OCI-LY1 (cell line): ENCODE results near the gene COL20A1.
"Not testable (repeated sequence)": the region's sequence is repeated elsewhere in the genome, so short reads cannot be mapped to it uniquely, and the experiment has no call there.

ENCODE experiments used
- H2AFZ ChIP-seq: fragments of 200-600 bp; sonication (generic), shearing (Covaris generic); 2 replicates; pipeline ENCODE4 v1.6.0; 2014; ENCODE audit warnings: antibody characterized with exemption, mild to moderate bottlenecking, low read length
- H3F3A ChIP-seq: fragments of 200-600 bp; sonication (generic), shearing (Covaris generic); 2 replicates; pipeline ENCODE4 v1.6.0; 2014; ENCODE audit warnings: mild to moderate bottlenecking, antibody characterized with exemption, low read length, moderate library complexity; ENCODE audit not compliant: insufficient read depth
- H3K27ac ChIP-seq: fragments of 200-600 bp; sonication (generic); 2 replicates; pipeline ENCODE4 v1.5.1; 2014; ENCODE audit warnings: low read length, mixed run types, mild to moderate bottlenecking, low read depth; ENCODE audit not compliant: poor library complexity, severe bottlenecking
- H3K27me3 ChIP-seq: fragments of 200-600 bp; sonication (generic); 2 replicates; pipeline ENCODE4 v1.6.0; 2014; ENCODE audit warnings: antibody characterized with exemption, mild to moderate bottlenecking, low read length, moderate library complexity; ENCODE audit not compliant: insufficient read depth
- H3K36me3 ChIP-seq: fragments of 200-600 bp; sonication (generic); 2 replicates; pipeline ENCODE4 v1.6.1; 2014; ENCODE audit warnings: mild to moderate bottlenecking, antibody characterized with exemption, low read length, moderate library complexity, mixed read lengths; ENCODE audit not compliant: insufficient read depth
- H3K4me1 ChIP-seq: fragments of 200-600 bp; sonication (generic); 2 replicates; pipeline ENCODE4 v1.5.1; 2014; ENCODE audit warnings: mild to moderate bottlenecking, low read length, moderate library complexity; ENCODE audit not compliant: insufficient read depth, severe bottlenecking
- H3K4me2 ChIP-seq: fragments of 200-600 bp; sonication (generic), shearing (Covaris generic); 2 replicates; pipeline ENCODE4 v1.6.1; 2014; ENCODE audit warnings: low read length
- H3K4me3 ChIP-seq: fragments of 200-600 bp; sonication (generic); 2 replicates; pipeline ENCODE4 v1.5.1; 2014; ENCODE audit warnings: low read length, low read depth, mild to moderate bottlenecking, mixed read lengths; ENCODE audit not compliant: poor library complexity, severe bottlenecking
- H3K79me2 ChIP-seq: fragments of 200-600 bp; shearing (Covaris generic); 2 replicates; pipeline ENCODE4 v1.6.1; 2016; ENCODE audit warnings: mixed run types, low read length, mixed read lengths; ENCODE audit not compliant: insufficient read depth
- H3K9ac ChIP-seq: fragments of 200-600 bp; sonication (generic), shearing (Covaris generic); 2 replicates; pipeline ENCODE4 v1.6.1; 2014; ENCODE audit warnings: mild to moderate bottlenecking, low read length, mixed read lengths
- H3K9me2 ChIP-seq: fragments of 200-600 bp; sonication (generic), shearing (Covaris generic); 2 replicates; pipeline ENCODE4 v1.6.1; 2014; ENCODE audit warnings: low read depth, mild to moderate bottlenecking, low read length, mixed read lengths
- H3K9me3 ChIP-seq: fragments of 200-600 bp; shearing (Covaris generic); 2 replicates; pipeline ENCODE4 v1.6.1; 2014; ENCODE audit warnings: low read length, mixed read lengths
- H4K20me1 ChIP-seq: fragments of 200-600 bp; sonication (generic), shearing (Covaris generic); 2 replicates; pipeline ENCODE4 v1.6.0; 2016; ENCODE audit warnings: mild to moderate bottlenecking, low read length; ENCODE audit not compliant: insufficient read depth
- CTCF ChIP-seq: fragments of 200-600 bp; sonication (generic), shearing (Covaris generic); IDR thresholded peaks from 2 replicates; pipeline ENCODE4 v1.5.1; 2017; ENCODE audit warnings: mild to moderate bottlenecking, antibody characterized with exemption, low read length, moderate library complexity, mixed read lengths
- EZH2 ChIP-seq: fragments of 200-600 bp; sonication (generic), shearing (Covaris generic); IDR thresholded peaks from 2 replicates; pipeline ENCODE4 v1.8.0; 2017; ENCODE audit warnings: borderline replicate concordance, mixed run types, mild to moderate bottlenecking, antibody characterized with exemption, low read length, moderate library complexity, mixed read lengths

COL20A1 gene

GRCh38 chr20:63249891-63250290 is 43.1 kb upstream of the COL20A1 start:
- no peak overlapping the region for H3K4me2 ChIP-seq
- no peaks in the 10 kb centered on the region for H3K9me2 ChIP-seq
- no peak overlapping the region for H3K9ac ChIP-seq
- H3K36me3 ChIP-seq: no peaks in the 10 kb centered on the region
- TF ChIP-seq EZH2 (no peak), CTCF (no peak)
- H3K27me3 ChIP-seq: 0 out of 2 replicates have a peak, but pooled peaks cover 4% of the 10 kb centered on the region
- H3K79me2 ChIP-seq: no peaks in the 10 kb centered on the region
- H3F3A ChIP-seq: no peaks in the 10 kb centered on the region
- H4K20me1 ChIP-seq: no peaks in the 10 kb centered on the region
- H3K4me3 ChIP-seq: no peak overlapping the region
- no peaks in the 10 kb centered on the region for H3K4me1 ChIP-seq
- no peaks in the 10 kb centered on the region for H3K9me3 ChIP-seq
- H2AFZ ChIP-seq: no peak overlapping the region
- H3K27ac ChIP-seq: no peak overlapping the region

DNA sequence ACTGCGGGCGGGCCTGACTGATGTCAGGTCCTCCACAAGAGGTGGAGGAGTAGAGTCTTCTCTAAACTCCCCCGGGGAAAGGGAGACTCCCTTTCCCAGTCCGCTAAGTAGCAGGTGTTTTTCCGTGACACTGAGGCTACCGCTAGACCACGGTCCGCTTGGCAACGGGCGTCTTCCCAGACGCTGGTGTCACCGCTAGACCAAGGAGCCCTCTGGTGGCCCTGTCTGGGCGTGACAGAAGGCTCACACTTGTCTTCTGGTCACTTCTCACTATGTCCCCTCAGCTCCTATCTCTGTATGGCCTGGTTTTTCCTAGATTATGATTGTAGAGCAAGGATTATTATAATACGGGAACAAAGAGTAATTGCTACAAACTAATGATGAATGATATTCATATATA is 41.6 kb upstream of the COL20A1 start:
- H3K9me2 ChIP-seq, H3K4me2 ChIP-seq, H3F3A ChIP-seq, H3K36me3 ChIP-seq, H3K4me3 ChIP-seq, H3K4me1 ChIP-seq, H3K79me2 ChIP-seq, H4K20me1 ChIP-seq, H3K27ac ChIP-seq, H3K9ac ChIP-seq, H3K27me3 ChIP-seq, H3K9me3 ChIP-seq, H2AFZ ChIP-seq: not testable (repeated sequence)

- Histone ChIP-seq H3K4me3 (no peak overlapping the region), H4K20me1 (no peaks in the 10 kb centered on the region), H3K27me3 (0 out of 2 replicates have a peak, but pooled peaks cover 3% of the 10 kb centered on the region)
These were observed 40.7 kb upstream of the COL20A1 start for GRCh38 chr20:63252284-63252711.

More at GRCh38 chr20:63252284-63252711, 40.7 kb upstream of the COL20A1 start:
- Histone ChIP-seq H3K9me2 (no peaks in the 10 kb centered on the region), H3K27ac (no peak overlapping the region), H3K36me3 (no peaks in the 10 kb centered on the region), H3K9me3 (no peaks in the 10 kb centered on the region), H2AFZ (no peak overlapping the region), H3F3A (no peaks in the 10 kb centered on the region), H3K4me1 (no peaks in the 10 kb centered on the region), H3K4me2 (no peak overlapping the region), H3K9ac (no peak overlapping the region), H3K79me2 (no peaks in the 10 kb centered on the region)
- no peak for TF ChIP-seq CTCF
- TF ChIP-seq EZH2: no peak
